GM12872 (cell line): Measurements from ENCODE around the gene ENPP7.

Experiments
- CTCF ChIP-seq: IDR thresholded peaks from 3 replicates; pipeline ENCODE4 v1.5.1; 2011; ENCODE audit warnings: low read depth, mild to moderate bottlenecking, low read length, moderate library complexity; ENCODE audit not compliant: insufficient read depth

Gene ENPP7

GRCh38 chr17:79706931-79707850 lies 23.6 kb upstream of the ENPP7 start:
- TF ChIP-seq CTCF: no peak

- peak; percentile 81 for TF ChIP-seq CTCF
Measured at GRCh38 chr17:79707931-79708891, 22.5 kb upstream of the ENPP7 start.

GRCh38 chr17:79711715-79712305 lies 18.9 kb upstream of the ENPP7 start:
- TF ChIP-seq CTCF: no peak

GRCh38 chr17:79713391-79713790 lies 17.4 kb upstream of the ENPP7 start:
- no peak for TF ChIP-seq CTCF

GRCh38 chr17:79714176-79715097 lies 16.3 kb upstream of the ENPP7 start:
- no peak for TF ChIP-seq CTCF

GRCh38 chr17:79715098-79715942 lies 15.4 kb upstream of the ENPP7 start:
- TF ChIP-seq CTCF: no peak
